CD4-positive, alpha-beta T cell treated with Interleukin-10 for 1 hour (primary cell): Measurements from ENCODE around the gene TBX15.

Experiments used
- DNase-seq: peaks from one replicate; pipeline ENCODE4 v3.0.0-alpha.2; 2020

The TBX15 gene

GRCh38 chr1:118878661-118879060 is 109.5 kb downstream of the TBX15 start:
- DNase-seq = no peak

DNA sequence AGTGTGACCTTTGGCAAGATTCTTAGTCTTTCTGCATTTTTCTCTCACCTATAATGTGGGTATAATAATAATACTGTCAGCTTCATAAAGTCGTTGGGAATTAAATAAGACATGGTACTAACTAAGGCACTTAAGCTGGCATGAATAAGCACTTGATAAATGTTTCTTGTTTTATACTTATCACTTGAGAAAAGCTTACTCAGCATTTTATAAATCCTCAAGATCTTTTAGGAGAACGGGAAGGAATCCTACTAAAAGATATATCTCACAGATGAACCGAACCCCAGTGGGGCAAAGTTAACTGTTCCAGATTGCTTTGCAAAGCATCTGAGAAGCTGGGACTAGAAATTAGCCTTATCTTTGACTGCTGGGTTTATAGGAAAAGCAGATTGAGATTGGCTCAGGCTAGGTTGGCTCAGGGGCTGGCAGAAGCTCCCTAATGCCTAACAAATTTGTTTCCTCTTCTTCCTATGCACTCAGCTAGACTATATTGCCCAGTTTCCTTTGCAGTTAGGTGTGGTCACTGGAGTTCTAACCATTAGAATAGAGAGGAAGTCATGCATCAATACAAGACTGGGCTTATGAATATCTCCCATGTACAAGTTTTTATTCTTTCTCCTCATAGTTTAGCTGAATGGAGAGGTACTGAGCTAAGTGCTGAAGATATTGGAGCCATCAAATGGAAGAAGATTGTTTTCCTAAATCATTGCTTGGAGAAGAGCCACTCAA is 110.3 kb downstream of the TBX15 start:
- no peak for DNase-seq

DNA sequence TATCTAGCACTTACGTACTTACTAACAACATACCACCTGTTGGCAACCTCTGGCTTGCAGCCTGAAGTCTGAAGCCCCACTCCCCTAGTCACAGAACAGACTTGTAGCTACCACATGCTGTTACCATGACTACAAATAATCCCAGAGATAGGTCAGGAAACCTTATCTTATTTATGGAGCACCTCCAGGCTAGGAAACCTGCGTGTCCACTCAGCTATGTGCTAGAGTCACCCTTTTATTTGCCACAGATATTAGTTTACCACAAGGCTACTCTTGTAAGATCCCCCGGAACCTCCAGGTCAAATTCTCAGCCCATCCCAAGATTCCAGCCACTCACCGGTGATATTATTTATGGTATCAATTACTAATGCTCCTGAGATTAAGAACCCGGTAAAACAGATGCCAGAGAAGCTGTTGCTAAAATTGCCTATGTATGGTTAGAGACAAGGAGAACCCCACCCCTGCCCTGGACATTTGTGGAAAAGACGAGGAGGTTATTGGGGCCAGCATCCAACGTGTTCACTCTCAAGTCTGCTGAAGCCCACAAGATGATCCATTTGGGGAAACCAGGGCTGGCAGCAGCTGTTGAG is 116.5 kb downstream of the TBX15 start:
- DNase-seq = no peak

- no peak for DNase-seq
Measured at GRCh38 chr1:118868387-118868786, 119.8 kb downstream of the TBX15 start.

DNA sequence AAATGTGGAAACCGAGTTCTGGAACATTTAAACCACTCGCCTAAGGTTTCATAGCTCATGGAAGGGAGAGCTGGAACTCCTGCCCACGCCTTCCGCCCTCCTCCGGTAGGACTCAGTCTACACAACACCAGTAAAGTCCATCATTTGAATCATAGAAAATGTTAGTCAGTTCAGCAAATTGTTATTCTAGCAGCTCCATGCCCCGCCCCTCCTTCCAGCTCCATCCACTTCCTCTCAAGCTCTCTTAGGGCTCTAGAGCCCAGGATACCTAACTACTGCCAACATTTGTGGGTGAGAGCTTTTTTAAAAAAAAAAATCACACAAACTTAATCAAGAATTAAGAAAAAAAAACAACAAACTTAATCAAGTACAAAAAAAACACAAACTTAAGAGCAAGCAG is 121.8 kb downstream of the TBX15 start:
- no peak for DNase-seq

GRCh38 chr1:118863688-118864087 is 124.5 kb downstream of the TBX15 start:
- DNase-seq = no peak

- DNase-seq = no peak
Measured at GRCh38 chr1:118862755-118863154, 125.4 kb downstream of the TBX15 start.

DNA sequence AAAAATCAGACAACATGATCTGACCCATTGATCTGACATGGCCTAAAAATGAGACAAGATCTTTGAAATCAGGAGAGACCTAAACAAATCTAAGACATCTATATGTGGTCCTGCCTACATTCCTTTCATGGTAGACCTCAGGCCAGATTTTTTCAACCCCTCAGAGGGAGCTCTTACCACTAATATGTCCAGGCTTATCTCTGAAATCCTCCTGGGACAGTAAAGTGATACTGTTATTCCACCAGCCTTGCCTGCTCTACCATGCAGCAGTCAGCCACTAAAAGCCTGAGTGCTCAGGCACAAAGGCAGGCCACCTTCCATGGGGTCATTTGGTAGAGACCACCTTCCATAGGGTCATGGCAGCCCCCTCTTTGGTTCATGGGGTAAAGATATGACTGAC is 126.9 kb downstream of the TBX15 start:
- DNase-seq = no peak

DNA sequence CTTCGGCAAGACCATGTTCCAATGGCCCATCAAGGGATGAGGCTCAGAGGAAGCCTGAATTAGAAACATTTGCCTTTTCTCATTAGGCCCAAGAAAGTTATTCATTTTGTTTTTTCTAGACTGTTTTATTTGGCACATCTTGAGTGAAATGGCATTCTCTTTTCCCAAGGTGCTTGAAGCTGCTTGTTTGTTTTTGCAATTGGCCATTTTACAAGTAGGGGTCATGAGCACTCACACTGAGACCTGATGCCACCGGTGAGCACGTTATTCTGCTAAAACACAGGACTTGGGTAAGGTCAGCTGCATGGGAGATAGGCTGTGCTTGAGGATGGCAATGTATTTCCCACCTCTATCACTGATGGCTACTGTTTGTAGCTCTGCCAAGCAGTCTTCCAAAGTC is 128.1 kb downstream of the TBX15 start:
- no peak for DNase-seq

GRCh38 chr1:118846443-118846842 is 141.7 kb downstream of the TBX15 start:
- DNase-seq = no peak

DNA sequence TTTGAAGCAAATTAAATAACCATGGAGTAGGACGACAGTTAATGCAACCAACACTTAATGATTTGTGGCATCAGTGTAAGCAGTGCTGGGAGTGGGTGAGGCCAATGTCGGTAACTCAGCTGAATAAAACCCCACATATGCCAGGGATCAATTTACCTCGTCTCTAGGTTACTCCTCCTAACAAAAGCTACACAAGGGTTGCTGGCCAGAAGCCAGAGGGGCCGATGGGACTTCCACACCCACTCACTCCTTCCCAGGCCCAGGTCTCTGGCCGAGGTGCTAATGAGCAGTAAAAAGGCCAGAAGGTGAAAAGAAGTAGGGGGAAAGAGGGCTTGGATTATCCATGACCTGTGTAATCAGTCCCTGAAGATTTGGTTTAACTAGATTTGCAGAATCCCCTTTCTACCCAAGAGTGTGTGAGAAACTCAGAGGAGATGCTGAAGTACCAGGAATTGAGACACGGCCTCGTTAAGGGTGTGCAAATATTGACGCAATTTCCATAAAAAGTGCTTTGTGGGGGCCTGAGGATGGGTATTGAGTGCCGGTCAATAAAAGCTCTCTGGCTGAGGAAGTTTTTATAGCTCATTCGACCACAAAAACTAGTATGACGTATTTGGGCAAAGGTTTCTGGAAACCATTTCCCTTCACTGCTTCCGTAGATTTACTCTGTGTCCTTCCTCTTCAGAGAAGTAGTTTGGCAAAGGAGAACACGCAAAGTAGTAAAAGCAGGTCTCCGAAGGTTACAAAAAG is 145.5 kb downstream of the TBX15 start:
- DNase-seq = no peak

- no peak for DNase-seq
Measured at GRCh38 chr1:118841521-118841920, 146.6 kb downstream of the TBX15 start.
